ENCODE data around the gene LRRC32.

The LRRC32 gene

DNA sequence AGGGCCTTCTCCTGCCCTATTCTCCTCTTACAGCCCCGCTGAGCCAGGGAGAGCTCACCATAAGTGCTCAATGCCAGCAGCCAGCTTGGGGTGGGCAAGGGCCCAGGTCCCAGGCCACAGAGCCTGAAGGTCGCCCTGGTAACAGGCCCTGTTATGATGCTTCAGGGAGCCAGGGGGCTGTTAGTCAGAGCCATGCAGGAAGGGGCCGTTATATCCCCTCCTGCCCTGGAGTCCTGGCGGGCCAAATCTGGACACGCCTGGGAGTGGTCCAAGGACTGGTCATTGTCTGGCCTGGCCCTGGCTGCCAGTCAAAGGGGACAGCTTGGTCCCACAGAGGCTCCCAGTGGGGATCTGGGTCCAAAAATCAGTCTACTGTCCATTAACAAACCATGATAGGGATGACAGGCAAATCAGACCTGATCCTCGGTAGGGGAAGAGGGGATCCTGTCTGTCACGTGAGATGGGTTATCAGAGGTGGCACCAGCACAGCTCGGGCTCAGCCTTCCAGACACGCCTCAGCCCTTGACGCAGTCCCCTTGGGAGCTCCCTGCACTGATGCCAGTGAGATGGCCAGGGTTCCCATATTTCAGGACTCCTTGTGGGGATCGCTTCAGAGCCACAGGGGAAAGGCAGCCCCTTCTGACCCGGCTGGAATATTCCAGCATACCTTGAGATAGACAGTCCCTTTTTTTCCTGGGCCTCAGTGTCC lies 55.9 kb downstream of the LRRC32 start:
- TF ChIP-seq BACH2 (CRISPR knock-in tag; IDR thresholded peaks at IDR 0.05; ENCODE audit: borderline replicate concordance), result no peak
- TF ChIP-seq ZNF70 (CRISPR knock-in tag; IDR thresholded peaks at IDR 0.05), result no peak
- no peak for TF ChIP-seq CREB5 (CRISPR knock-in tag; IDR thresholded peaks at IDR 0.05; ENCODE audit: low read depth)
- no peak for TF ChIP-seq ZFP3 (CRISPR knock-in tag; IDR thresholded peaks at IDR 0.05)
- TF ChIP-seq, protein P1, sequence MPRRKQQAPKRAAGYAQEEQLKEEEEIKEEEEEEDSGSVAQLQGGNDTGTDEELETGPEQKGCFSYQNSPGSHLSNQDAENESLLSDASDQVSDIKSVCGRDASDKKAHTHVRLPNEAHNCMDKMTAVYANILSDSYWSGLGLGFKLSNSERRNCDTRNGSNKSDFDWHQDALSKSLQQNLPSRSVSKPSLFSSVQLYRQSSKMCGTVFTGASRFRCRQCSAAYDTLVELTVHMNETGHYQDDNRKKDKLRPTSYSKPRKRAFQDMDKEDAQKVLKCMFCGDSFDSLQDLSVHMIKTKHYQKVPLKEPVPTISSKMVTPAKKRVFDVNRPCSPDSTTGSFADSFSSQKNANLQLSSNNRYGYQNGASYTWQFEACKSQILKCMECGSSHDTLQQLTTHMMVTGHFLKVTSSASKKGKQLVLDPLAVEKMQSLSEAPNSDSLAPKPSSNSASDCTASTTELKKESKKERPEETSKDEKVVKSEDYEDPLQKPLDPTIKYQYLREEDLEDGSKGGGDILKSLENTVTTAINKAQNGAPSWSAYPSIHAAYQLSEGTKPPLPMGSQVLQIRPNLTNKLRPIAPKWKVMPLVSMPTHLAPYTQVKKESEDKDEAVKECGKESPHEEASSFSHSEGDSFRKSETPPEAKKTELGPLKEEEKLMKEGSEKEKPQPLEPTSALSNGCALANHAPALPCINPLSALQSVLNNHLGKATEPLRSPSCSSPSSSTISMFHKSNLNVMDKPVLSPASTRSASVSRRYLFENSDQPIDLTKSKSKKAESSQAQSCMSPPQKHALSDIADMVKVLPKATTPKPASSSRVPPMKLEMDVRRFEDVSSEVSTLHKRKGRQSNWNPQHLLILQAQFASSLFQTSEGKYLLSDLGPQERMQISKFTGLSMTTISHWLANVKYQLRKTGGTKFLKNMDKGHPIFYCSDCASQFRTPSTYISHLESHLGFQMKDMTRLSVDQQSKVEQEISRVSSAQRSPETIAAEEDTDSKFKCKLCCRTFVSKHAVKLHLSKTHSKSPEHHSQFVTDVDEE (CRISPR knock-in tag; IDR thresholded peaks at IDR 0.05), result no peak
- ATAC-seq, result peak; percentile 35; the same call in 2 of the 3 replicates

GRCh38 chr11:76613901-76614300 lies 56.6 kb downstream of the LRRC32 start:
- ATAC-seq, result no peak
- TF ChIP-seq OSR1 (CRISPR knock-in tag; IDR thresholded peaks at IDR 0.05) (no peak), TCF4 (CRISPR knock-in tag; IDR thresholded peaks at IDR 0.05; ENCODE audit: borderline replicate concordance) (no peak), POU6F1 (CRISPR knock-in tag; IDR thresholded peaks at IDR 0.05; ENCODE audit: borderline replicate concordance, low read depth) (no peak), ARNTL (CRISPR knock-in tag; IDR thresholded peaks at IDR 0.05; ENCODE audit: borderline replicate concordance, low read depth) (no peak), CREB5 (CRISPR knock-in tag; IDR thresholded peaks at IDR 0.05; ENCODE audit: low read depth) (no peak), ESRRG (CRISPR knock-in tag; IDR thresholded peaks at IDR 0.05) (no peak), ZNF565 (CRISPR knock-in tag; conservative IDR thresholded peaks at IDR 0.05; ENCODE audit: low read depth) (no peak), ZC3H10 (CRISPR knock-in tag; IDR thresholded peaks at IDR 0.05) (no peak), RARB (CRISPR knock-in tag; IDR thresholded peaks at IDR 0.05) (no peak), ISL1 (CRISPR knock-in tag; IDR thresholded peaks at IDR 0.05) (no peak), ZFP3 (CRISPR knock-in tag; IDR thresholded peaks at IDR 0.05) (no peak), ZFP30 (CRISPR knock-in tag; IDR thresholded peaks at IDR 0.05) (no peak), TOX (CRISPR knock-in tag; IDR thresholded peaks at IDR 0.05; ENCODE audit: borderline replicate concordance) (no peak), ZNF8 (CRISPR knock-in tag; IDR thresholded peaks at IDR 0.05) (no peak)
- TF ChIP-seq, protein P2, sequence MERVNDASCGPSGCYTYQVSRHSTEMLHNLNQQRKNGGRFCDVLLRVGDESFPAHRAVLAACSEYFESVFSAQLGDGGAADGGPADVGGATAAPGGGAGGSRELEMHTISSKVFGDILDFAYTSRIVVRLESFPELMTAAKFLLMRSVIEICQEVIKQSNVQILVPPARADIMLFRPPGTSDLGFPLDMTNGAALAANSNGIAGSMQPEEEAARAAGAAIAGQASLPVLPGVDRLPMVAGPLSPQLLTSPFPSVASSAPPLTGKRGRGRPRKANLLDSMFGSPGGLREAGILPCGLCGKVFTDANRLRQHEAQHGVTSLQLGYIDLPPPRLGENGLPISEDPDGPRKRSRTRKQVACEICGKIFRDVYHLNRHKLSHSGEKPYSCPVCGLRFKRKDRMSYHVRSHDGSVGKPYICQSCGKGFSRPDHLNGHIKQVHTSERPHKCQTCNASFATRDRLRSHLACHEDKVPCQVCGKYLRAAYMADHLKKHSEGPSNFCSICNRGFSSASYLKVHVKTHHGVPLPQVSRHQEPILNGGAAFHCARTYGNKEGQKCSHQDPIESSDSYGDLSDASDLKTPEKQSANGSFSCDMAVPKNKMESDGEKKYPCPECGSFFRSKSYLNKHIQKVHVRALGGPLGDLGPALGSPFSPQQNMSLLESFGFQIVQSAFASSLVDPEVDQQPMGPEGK (CRISPR knock-in tag; IDR thresholded peaks at IDR 0.05; ENCODE audit: borderline replicate concordance), result no peak
- TF ChIP-seq, protein P3, sequence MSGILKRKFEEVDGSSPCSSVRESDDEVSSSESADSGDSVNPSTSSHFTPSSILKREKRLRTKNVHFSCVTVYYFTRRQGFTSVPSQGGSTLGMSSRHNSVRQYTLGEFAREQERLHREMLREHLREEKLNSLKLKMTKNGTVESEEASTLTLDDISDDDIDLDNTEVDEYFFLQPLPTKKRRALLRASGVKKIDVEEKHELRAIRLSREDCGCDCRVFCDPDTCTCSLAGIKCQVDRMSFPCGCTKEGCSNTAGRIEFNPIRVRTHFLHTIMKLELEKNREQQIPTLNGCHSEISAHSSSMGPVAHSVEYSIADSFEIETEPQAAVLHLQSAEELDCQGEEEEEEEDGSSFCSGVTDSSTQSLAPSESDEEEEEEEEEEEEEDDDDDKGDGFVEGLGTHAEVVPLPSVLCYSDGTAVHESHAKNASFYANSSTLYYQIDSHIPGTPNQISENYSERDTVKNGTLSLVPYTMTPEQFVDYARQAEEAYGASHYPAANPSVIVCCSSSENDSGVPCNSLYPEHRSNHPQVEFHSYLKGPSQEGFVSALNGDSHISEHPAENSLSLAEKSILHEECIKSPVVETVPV (CRISPR knock-in tag; IDR thresholded peaks at IDR 0.05), result no peak

GRCh38 chr11:76612226-76612625 lies 58.3 kb downstream of the LRRC32 start:
- no peak for ATAC-seq
- TF ChIP-seq SNAI2 (CRISPR knock-in tag; IDR thresholded peaks at IDR 0.05) (no peak), BACH2 (CRISPR knock-in tag; IDR thresholded peaks at IDR 0.05; ENCODE audit: borderline replicate concordance) (no peak), ZNF70 (CRISPR knock-in tag; IDR thresholded peaks at IDR 0.05) (no peak), ZFP3 (CRISPR knock-in tag; IDR thresholded peaks at IDR 0.05) (no peak), CSDC2 (CRISPR knock-in tag; IDR thresholded peaks at IDR 0.05) (no peak), ZFP30 (CRISPR knock-in tag; IDR thresholded peaks at IDR 0.05) (no peak), ZC3H10 (CRISPR knock-in tag; IDR thresholded peaks at IDR 0.05) (no peak), TCF4 (CRISPR knock-in tag; IDR thresholded peaks at IDR 0.05; ENCODE audit: borderline replicate concordance) (no peak), GLIS3 (CRISPR knock-in tag; IDR thresholded peaks at IDR 0.05) (no peak)
- TF ChIP-seq, protein P2 (CRISPR knock-in tag; IDR thresholded peaks at IDR 0.05; ENCODE audit: borderline replicate concordance), result no peak

All from SK-N-SH treated with all-trans-retinoic acid at 6 μM for 48 hours (cell line).